ENCODE data around the gene TARBP1. TPM values are rescaled to one million over a fixed set of nuclear protein-coding genes. Genes with fewer than 3 reads are reported as not detected.

Gene TARBP1
- total RNA-seq, 1 donor from 2014 or later = 15.0 TPM

DNA sequence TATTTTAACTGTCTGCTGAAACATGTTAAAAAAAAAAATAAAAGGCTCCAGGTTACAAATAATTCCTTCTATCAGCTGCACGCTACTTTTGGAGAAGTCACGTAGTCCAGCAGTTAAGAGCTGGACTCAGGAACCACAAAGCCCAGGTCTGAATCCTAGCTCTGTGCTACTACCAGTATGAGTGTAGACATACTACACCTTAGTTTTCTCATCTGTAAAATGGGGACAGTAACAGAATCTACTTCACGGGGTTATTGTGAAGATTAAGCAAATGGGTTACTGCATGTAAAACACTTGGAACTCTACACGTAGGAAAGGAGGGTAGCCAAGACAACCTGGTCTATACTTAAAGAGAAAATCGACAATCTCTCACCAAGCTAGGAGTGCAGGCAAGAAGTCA lies 48.3 kb downstream of the TARBP1 start:
- DNase-seq (ENCODE audit: low read depth) (no peak), FAIRE-seq (no peak)
- no peaks in the 10 kb centered on the region for H3K27me3 ChIP-seq (ENCODE audit: control insufficient read depth, insufficient read depth, low read length)
- no peak overlapping the region for H3K4me3 ChIP-seq (ENCODE audit: low read depth, low read length)
- TF ChIP-seq, protein P1, sequence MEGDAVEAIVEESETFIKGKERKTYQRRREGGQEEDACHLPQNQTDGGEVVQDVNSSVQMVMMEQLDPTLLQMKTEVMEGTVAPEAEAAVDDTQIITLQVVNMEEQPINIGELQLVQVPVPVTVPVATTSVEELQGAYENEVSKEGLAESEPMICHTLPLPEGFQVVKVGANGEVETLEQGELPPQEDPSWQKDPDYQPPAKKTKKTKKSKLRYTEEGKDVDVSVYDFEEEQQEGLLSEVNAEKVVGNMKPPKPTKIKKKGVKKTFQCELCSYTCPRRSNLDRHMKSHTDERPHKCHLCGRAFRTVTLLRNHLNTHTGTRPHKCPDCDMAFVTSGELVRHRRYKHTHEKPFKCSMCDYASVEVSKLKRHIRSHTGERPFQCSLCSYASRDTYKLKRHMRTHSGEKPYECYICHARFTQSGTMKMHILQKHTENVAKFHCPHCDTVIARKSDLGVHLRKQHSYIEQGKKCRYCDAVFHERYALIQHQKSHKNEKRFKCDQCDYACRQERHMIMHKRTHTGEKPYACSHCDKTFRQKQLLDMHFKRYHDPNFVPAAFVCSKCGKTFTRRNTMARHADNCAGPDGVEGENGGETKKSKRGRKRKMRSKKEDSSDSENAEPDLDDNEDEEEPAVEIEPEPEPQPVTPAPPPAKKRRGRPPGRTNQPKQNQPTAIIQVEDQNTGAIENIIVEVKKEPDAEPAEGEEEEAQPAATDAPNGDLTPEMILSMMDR (IDR thresholded peaks at IDR 0.05; ENCODE audit: insufficient read depth, low read length, severe bottlenecking) = no peak
- H3K36me3 ChIP-seq (ENCODE audit: control insufficient read depth, insufficient read depth, low read length) = peaks cover 8% of the 10 kb centered on the region

DNA sequence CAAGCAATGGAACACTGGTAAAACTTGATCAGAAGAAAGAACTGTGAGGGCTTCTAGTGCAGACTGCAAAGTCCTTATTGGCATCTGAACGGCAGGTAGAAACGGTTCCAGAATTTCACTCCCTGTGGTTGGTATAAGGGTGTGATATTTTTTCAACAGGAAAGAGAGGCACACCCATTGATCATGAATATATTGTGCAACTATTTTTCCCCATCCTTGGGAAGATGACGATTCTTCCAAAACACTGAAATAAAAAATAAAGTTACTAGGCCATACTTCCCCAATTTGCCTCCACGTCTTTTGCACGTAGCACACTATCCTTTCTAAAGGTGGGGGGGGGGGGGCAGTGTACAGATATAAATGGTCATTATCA lies 49.6 kb downstream of the TARBP1 start:
- Histone ChIP-seq H3K36me3 (ENCODE audit: control insufficient read depth, insufficient read depth, low read length) (peaks cover 8% of the 10 kb centered on the region), H3K27me3 (ENCODE audit: control insufficient read depth, insufficient read depth, low read length) (no peaks in the 10 kb centered on the region), H3K4me3 (ENCODE audit: low read depth, low read length) (no peak overlapping the region)
- FAIRE-seq (no peak), DNase-seq (ENCODE audit: low read depth) (no peak)
- TF ChIP-seq, protein P1 (IDR thresholded peaks at IDR 0.05; ENCODE audit: insufficient read depth, low read length, severe bottlenecking) = no peak

DNA sequence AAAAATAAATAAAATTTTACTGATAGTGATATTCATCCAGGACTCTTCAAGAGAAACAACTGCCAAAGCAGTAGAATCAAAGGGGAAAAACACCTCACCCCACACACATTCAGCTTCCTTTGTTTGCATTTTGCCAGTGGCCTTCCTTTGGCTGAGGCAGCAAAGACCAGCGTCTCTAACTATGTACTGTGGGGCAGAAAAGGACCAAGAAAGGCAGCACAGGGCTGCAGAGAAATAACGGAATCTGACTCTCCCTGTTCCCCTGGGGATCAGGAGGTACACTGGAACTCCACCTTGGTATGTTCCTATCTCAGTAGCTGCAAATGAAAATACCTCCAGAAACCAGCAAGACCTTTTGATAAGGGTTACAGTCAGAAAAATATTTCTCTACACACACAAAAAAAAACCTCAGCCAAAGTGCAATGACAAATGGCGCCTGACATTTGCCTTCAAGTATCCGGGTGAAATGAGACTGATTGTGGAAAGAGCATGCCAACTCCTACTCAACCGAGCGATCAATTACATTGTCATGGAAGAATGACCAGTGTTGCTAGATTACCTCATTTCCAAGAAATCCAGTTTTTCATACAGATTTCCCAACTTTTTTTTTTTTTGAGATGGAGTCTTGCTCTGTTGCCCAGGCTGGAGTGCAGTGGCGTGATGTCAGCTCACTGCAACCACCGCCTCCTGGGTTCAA lies 50.9 kb downstream of the TARBP1 start:
- peaks cover 9% of the 10 kb centered on the region for H3K36me3 ChIP-seq (ENCODE audit: control insufficient read depth, insufficient read depth, low read length)
- DNase-seq (ENCODE audit: low read depth) = no peak
- H3K4me3 ChIP-seq (ENCODE audit: low read depth, low read length) = no peak overlapping the region
- H3K27me3 ChIP-seq (ENCODE audit: control insufficient read depth, insufficient read depth, low read length) = no peaks in the 10 kb centered on the region
- TF ChIP-seq, protein P1 (IDR thresholded peaks at IDR 0.05; ENCODE audit: insufficient read depth, low read length, severe bottlenecking) = no peak
- no peak for FAIRE-seq

DNA sequence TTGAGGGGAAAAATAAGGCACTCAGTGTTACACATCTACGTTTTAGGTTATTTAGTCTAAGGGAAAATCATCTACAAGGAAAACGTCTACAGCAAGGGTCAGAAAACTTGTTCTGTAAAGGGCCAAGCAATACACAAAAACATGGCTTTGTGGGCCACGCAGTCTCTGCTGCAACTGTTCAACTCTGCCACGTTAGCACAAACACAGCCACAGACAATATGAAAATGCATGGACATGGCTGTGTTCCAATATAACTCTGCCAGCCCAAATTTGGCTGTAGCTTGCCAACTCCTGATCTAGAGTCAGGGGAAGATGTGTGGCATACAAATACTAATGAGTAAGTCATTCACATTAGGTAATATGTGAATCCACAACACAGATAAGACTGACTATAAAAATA lies 65.0 kb downstream of the TARBP1 start:
- H3K36me3 ChIP-seq (ENCODE audit: control insufficient read depth, insufficient read depth, low read length) = peaks cover 1% of the 10 kb centered on the region
- H3K27me3 ChIP-seq (ENCODE audit: control insufficient read depth, insufficient read depth, low read length) = no peaks in the 10 kb centered on the region
- no peak overlapping the region for H3K4me3 ChIP-seq (ENCODE audit: low read depth, low read length)
- FAIRE-seq (no peak), DNase-seq (ENCODE audit: low read depth) (no peak)
- TF ChIP-seq, protein P1 (IDR thresholded peaks at IDR 0.05; ENCODE audit: insufficient read depth, low read length, severe bottlenecking) = no peak

DNA sequence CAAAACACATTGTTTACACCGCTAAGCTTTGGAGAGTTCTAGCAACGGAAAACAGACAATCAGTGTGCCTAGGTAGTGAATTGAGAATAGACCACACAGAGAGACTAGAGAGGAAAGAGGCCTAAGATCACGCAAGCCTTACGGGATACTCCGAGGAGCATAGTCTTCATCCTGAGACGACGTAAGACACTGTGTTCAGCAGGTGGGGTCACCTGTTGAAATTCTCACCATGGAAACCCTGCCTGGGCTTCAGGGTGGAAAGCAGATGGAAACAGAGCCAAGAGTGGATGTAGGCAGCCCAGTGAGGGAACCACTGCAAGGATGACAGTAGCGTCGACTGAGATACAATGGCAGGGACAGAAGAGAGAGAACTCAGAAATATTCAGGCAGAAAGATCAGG lies 65.5 kb downstream of the TARBP1 start:
- no peak for DNase-seq (ENCODE audit: low read depth)
- Histone ChIP-seq H3K36me3 (ENCODE audit: control insufficient read depth, insufficient read depth, low read length) (peaks cover under 1% of the 10 kb centered on the region), H3K4me3 (ENCODE audit: low read depth, low read length) (no peak overlapping the region), H3K27me3 (ENCODE audit: control insufficient read depth, insufficient read depth, low read length) (no peaks in the 10 kb centered on the region)
- FAIRE-seq = no peak
- TF ChIP-seq, protein P1 (IDR thresholded peaks at IDR 0.05; ENCODE audit: insufficient read depth, low read length, severe bottlenecking) = no peak

DNA sequence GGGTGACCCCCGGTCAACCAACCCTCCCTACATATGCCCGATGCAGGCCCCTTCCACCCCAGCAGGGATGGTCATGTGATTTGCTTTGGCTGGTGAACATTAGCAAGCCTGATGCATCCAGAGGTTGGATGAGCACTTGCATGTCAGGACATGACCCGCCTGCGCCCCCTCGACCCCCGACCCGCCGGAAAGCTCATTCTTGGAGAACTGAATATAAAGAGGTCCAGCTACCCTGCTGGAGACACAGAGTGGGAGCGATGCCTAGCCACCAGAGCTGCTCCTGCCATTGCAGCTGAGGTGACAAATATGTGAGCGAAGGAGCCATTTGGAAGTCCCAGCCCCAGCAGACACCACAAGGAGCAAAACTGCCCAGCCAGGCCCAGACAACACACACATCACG lies 66.1 kb downstream of the TARBP1 start:
- FAIRE-seq (no peak), DNase-seq (ENCODE audit: low read depth) (no peak)
- TF ChIP-seq, protein P1 (IDR thresholded peaks at IDR 0.05; ENCODE audit: insufficient read depth, low read length, severe bottlenecking) = no peak
- Histone ChIP-seq H3K4me3 (ENCODE audit: low read depth, low read length) (no peak overlapping the region), H3K27me3 (ENCODE audit: control insufficient read depth, insufficient read depth, low read length) (no peaks in the 10 kb centered on the region), H3K36me3 (ENCODE audit: control insufficient read depth, insufficient read depth, low read length) (no peaks in the 10 kb centered on the region)

Measured in bronchial epithelial cell (primary cell).